ACC112 (cell line): ENCODE results near the gene RABGAP1L.

Experiments used
- H2AFZ ChIP-seq: fragments of 200-600 bp; sonication (generic); one replicate; pipeline ENCODE4 v1.6.0; 2017; ENCODE audit warnings: antibody characterized with exemption, low read length; ENCODE audit not compliant: unreplicated experiment
- H3K27ac ChIP-seq: fragments of 200-600 bp; sonication (generic); 2 replicates; pipeline ENCODE4 v1.5.1; 2014; ENCODE audit warnings: low read depth, mild to moderate bottlenecking, antibody characterized with exemption, low read length, moderate library complexity
- H3K27me3 ChIP-seq: fragments of 200-600 bp; sonication (generic); 2 replicates; pipeline ENCODE4 v1.6.1; 2014; ENCODE audit warnings: mild to moderate bottlenecking, antibody characterized with exemption, low read length, moderate library complexity, mixed read lengths; ENCODE audit not compliant: insufficient read depth
- H3K36me3 ChIP-seq: fragments of 200-600 bp; sonication (generic); 2 replicates; pipeline ENCODE4 v1.6.1; 2016; ENCODE audit warnings: mild to moderate bottlenecking, antibody characterized with exemption, low read length, moderate library complexity, mixed read lengths; ENCODE audit not compliant: insufficient read depth
- H3K4me1 ChIP-seq: fragments of 200-600 bp; sonication (generic); one replicate; pipeline ENCODE4 v1.6.1; 2016; ENCODE audit warnings: low read length, mixed read lengths; ENCODE audit not compliant: insufficient read depth, unreplicated experiment, control insufficient read depth
- H3K4me3 ChIP-seq: fragments of 200-600 bp; sonication (generic); 2 replicates; pipeline ENCODE4 v1.5.1; 2014; ENCODE audit warnings: mild to moderate bottlenecking, low read depth, low read length
- H3K79me2 ChIP-seq: fragments of 200-600 bp; sonication (generic); one replicate; pipeline ENCODE4 v1.6.0; 2016; ENCODE audit warnings: low read length; ENCODE audit not compliant: control insufficient read depth, unreplicated experiment, insufficient read depth

The RABGAP1L gene

GRCh38 chr1:174997041-174997440, 837.7 kb downstream of the RABGAP1L start:
- H3K4me3 ChIP-seq: no peak overlapping the region
- no peaks in the 10 kb centered on the region for H3K36me3 ChIP-seq
- peaks cover 19% of the 10 kb centered on the region for H3K79me2 ChIP-seq
- H2AFZ ChIP-seq: no peak overlapping the region
- H3K4me1 ChIP-seq: peaks cover 42% of the 10 kb centered on the region
- no peak overlapping the region for H3K27ac ChIP-seq
- no peaks in the 10 kb centered on the region for H3K27me3 ChIP-seq

- no peaks in the 10 kb centered on the region for H3K36me3 ChIP-seq
- peaks cover 54% of the 10 kb centered on the region for H3K4me1 ChIP-seq
- peaks cover 36% of the 10 kb centered on the region for H3K79me2 ChIP-seq
Observed at GRCh38 chr1:174998569-174999215, 839.4 kb downstream of the RABGAP1L start.

GRCh38 chr1:174999216-174999935, 840.1 kb downstream of the RABGAP1L start:
- H3K4me3 ChIP-seq: peak overlapping the region; percentile 88
- peaks cover 43% of the 10 kb centered on the region for H3K79me2 ChIP-seq
- peaks cover 61% of the 10 kb centered on the region for H3K4me1 ChIP-seq
- no peaks in the 10 kb centered on the region for H3K27me3 ChIP-seq
- peak overlapping the region; percentile 98 for H3K27ac ChIP-seq
- H2AFZ ChIP-seq: peak overlapping the region; percentile 76
- no peaks in the 10 kb centered on the region for H3K36me3 ChIP-seq

More at GRCh38 chr1:174998569-174999215, 839.4 kb downstream of the RABGAP1L start:
- H3K27me3 ChIP-seq: no peaks in the 10 kb centered on the region
- peak overlapping the region; percentile 98 for H3K27ac ChIP-seq
- peak overlapping the region; percentile 88 for H3K4me3 ChIP-seq
- H2AFZ ChIP-seq: peak overlapping the region; percentile 76

- H3K27me3 ChIP-seq: no peaks in the 10 kb centered on the region
- H3K27ac ChIP-seq: peak within 1 kb of the TSS; percentile 98
- peak within 1 kb of the TSS; percentile 88 for H3K4me3 ChIP-seq
- H3K79me2 ChIP-seq: peaks cover 50% of the 10 kb centered on the region
- peak within 1 kb of the TSS; percentile 76 for H2AFZ ChIP-seq
- no peaks in the 10 kb centered on the region; the same call in 1 of the 2 replicates for H3K36me3 ChIP-seq
- H3K4me1 ChIP-seq: peaks cover 55% of the 10 kb centered on the region
Observed at GRCh38 chr1:174999936-175000696, 840.8 kb downstream of the RABGAP1L start, which contains the start of gene CACYBP. CACYBP (plus strand) TSS chr1:174999947; CDS start chr1:175000181, 234 bp downstream.

- peak overlapping the region; percentile 14 for H2AFZ ChIP-seq
- H3K27ac ChIP-seq: peak overlapping the region; percentile 7; the same call in 1 of the 2 replicates
- H3K4me1 ChIP-seq: peaks cover 49% of the 10 kb centered on the region
Observed at GRCh38 chr1:175000697-175001187, 841.4 kb downstream of the RABGAP1L start.

GRCh38 chr1:175002910-175003517, 843.7 kb downstream of the RABGAP1L start:
- peak overlapping the region; percentile 88 for H3K4me3 ChIP-seq
- H3K4me1 ChIP-seq: peaks cover 35% of the 10 kb centered on the region
- H3K27ac ChIP-seq: no peak overlapping the region
- H3K36me3 ChIP-seq: peaks cover 20% of the 10 kb centered on the region
- H3K27me3 ChIP-seq: no peaks in the 10 kb centered on the region
- peaks cover 79% of the 10 kb centered on the region for H3K79me2 ChIP-seq
- H2AFZ ChIP-seq: no peak overlapping the region

More at GRCh38 chr1:175000697-175001187, 841.4 kb downstream of the RABGAP1L start:
- Histone ChIP-seq H3K79me2 (peaks cover 56% of the 10 kb centered on the region), H3K4me3 (peak overlapping the region; percentile 88), H3K27me3 (no peaks in the 10 kb centered on the region), H3K36me3 (peaks cover under 1% of the 10 kb centered on the region)

GRCh38 chr1:175003521-175003920, 844.2 kb downstream of the RABGAP1L start:
- Histone ChIP-seq H3K36me3 (peaks cover 25% of the 10 kb centered on the region), H3K4me3 (peak overlapping the region; percentile 88)

GRCh38 chr1:175005085-175005783, 845.9 kb downstream of the RABGAP1L start:
- H3K79me2 ChIP-seq: peaks cover 84% of the 10 kb centered on the region
- peaks cover 33% of the 10 kb centered on the region for H3K36me3 ChIP-seq
- no peaks in the 10 kb centered on the region for H3K27me3 ChIP-seq
- H3K4me3 ChIP-seq: no peak overlapping the region
- no peak overlapping the region for H2AFZ ChIP-seq
- no peak overlapping the region for H3K27ac ChIP-seq
- H3K4me1 ChIP-seq: peaks cover 28% of the 10 kb centered on the region

More at GRCh38 chr1:175003521-175003920, 844.2 kb downstream of the RABGAP1L start:
- Histone ChIP-seq H2AFZ (no peak overlapping the region), H3K27ac (no peak overlapping the region), H3K27me3 (no peaks in the 10 kb centered on the region), H3K79me2 (peaks cover 84% of the 10 kb centered on the region), H3K4me1 (peaks cover 32% of the 10 kb centered on the region)

GRCh38 chr1:175009532-175009931, 850.2 kb downstream of the RABGAP1L start:
- Histone ChIP-seq H3K27me3 (no peaks in the 10 kb centered on the region), H3K4me3 (no peak overlapping the region), H3K27ac (no peak overlapping the region), H2AFZ (no peak overlapping the region), H3K4me1 (peaks cover under 1% of the 10 kb centered on the region), H3K36me3 (peaks cover 75% of the 10 kb centered on the region), H3K79me2 (peaks cover 41% of the 10 kb centered on the region)
